HEK293 (cell line): ENCODE results near the gene GRIK4.

ENCODE experiments used
- CTCF ChIA-PET: fragments of 350-600 bp; formaldehyde crosslinking; extraction: SDS; loops from one replicate; lab custom pipeline; 2021; ENCODE audit warnings: antibody characterized with exemption; lab: Yijun Ruan, JAX
- POLR2A ChIA-PET: fragments of 300-600 bp; formaldehyde crosslinking; extraction: SDS; loops from one replicate; lab custom pipeline; 2020; ENCODE audit warnings: antibody characterized with exemption, inconsistent platforms; lab: Yijun Ruan, JAX
- H3K27ac ChIP-seq: fragments of 200-500 bp; sonication (Bioruptor generic); 2 replicates; pipeline ENCODE4 v1.5.1; 2014; ENCODE audit warnings: low read depth, low read length, control low read depth, inconsistent platforms; ENCODE audit errors: extremely low read depth
- H3K36me3 ChIP-seq, 2 experiments: fragments of 200-500 bp in 1 of 2; sonication (Bioruptor generic) in 1 of 2; 1 replicate in 1 of 2; 2 replicates in 1 of 2; pipeline ENCODE4 v1.5.1; 2014 to 2017; ENCODE audit warnings: inconsistent platforms in 2 of 2, low read length in 2 of 2; ENCODE audit not compliant: control insufficient read depth in 2 of 2, insufficient read depth in 1 of 2
- H3K4me1 ChIP-seq: fragments of 200-500 bp; sonication (Bioruptor generic); 2 replicates; pipeline ENCODE4 v1.5.1; 2014; ENCODE audit warnings: mild to moderate bottlenecking, low read length, inconsistent platforms; ENCODE audit not compliant: control insufficient read depth, insufficient read depth
- H3K4me3 ChIP-seq: 2 replicates; pipeline ENCODE4 v1.5.1; 2011; ENCODE audit warnings: low read depth, mild to moderate bottlenecking, control low read depth, low read length, moderate library complexity
- H3K9me3 ChIP-seq: fragments of 200-500 bp; sonication (Bioruptor generic); 2 replicates; pipeline ENCODE4 v1.5.1; 2014; ENCODE audit warnings: low read depth, low read length, inconsistent platforms; ENCODE audit not compliant: control insufficient read depth, insufficient read depth
- KLF7 ChIP-seq: fragments of 450-650 bp; formaldehyde crosslinking; IDR thresholded peaks from 2 replicates; pipeline ENCODE4 v1.5.1; 2016; ENCODE audit warnings: missing biosample characterization, missing genetic modification characterization, borderline replicate concordance
- OVOL3 ChIP-seq: fragments of 450-650 bp; formaldehyde crosslinking; IDR thresholded peaks from 2 replicates; pipeline ENCODE4 v1.5.1; 2016; ENCODE audit warnings: missing biosample characterization, missing genetic modification characterization
- PRDM1 ChIP-seq: fragments of 450-650 bp; formaldehyde crosslinking; IDR thresholded peaks from 2 replicates; pipeline ENCODE4; 2016; ENCODE audit warnings: missing biosample characterization, missing genetic modification characterization
- SP2 ChIP-seq: fragments of 450-650 bp; formaldehyde crosslinking; IDR thresholded peaks from 2 replicates; pipeline ENCODE4 v1.5.1; 2016; ENCODE audit warnings: missing biosample characterization, missing genetic modification characterization
- YY1 ChIP-seq: fragments of 450-650 bp; formaldehyde crosslinking; IDR thresholded peaks from 2 replicates; pipeline ENCODE4 v1.5.1; 2018; ENCODE audit warnings: missing biosample characterization, missing genetic modification characterization
- ZBTB20 ChIP-seq: fragments of 450-650 bp; formaldehyde crosslinking; IDR thresholded peaks from 2 replicates; pipeline ENCODE4 v1.5.1; 2016; ENCODE audit warnings: missing biosample characterization, missing genetic modification characterization
- ZNF140 ChIP-seq: fragments of 450-650 bp; formaldehyde crosslinking; IDR thresholded peaks from 2 replicates; pipeline ENCODE4 v1.5.1; 2016; ENCODE audit warnings: missing biosample characterization, missing genetic modification characterization
- ZNF184 ChIP-seq: fragments of 450-650 bp; IDR thresholded peaks from 2 replicates; pipeline ENCODE4 v1.5.1; 2018; ENCODE audit warnings: missing biosample characterization, mild to moderate bottlenecking, missing genetic modification characterization
- ZNF214 ChIP-seq: fragments of 450-650 bp; formaldehyde crosslinking; IDR thresholded peaks from 2 replicates; pipeline ENCODE4 v1.5.1; 2017; ENCODE audit warnings: missing biosample characterization, mild to moderate bottlenecking, missing genetic modification characterization, borderline replicate concordance
- ZNF544 ChIP-seq: fragments of 450-650 bp; formaldehyde crosslinking; IDR thresholded peaks from 2 replicates; pipeline ENCODE4 v1.5.0; 2017; ENCODE audit warnings: missing biosample characterization, missing genetic modification characterization
- ZNF555 ChIP-seq: fragments of 450-650 bp; formaldehyde crosslinking; conservative IDR thresholded peaks from 2 replicates; pipeline ENCODE4 v1.5.1; 2017; ENCODE audit warnings: missing biosample characterization, mild to moderate bottlenecking, missing genetic modification characterization, inconsistent platforms
- ZNF585B ChIP-seq: fragments of 450-650 bp; formaldehyde crosslinking; IDR thresholded peaks from 2 replicates; pipeline ENCODE4 v1.5.1; 2016; ENCODE audit warnings: missing biosample characterization, missing genetic modification characterization
- ZNF600 ChIP-seq: fragments of 450-650 bp; formaldehyde crosslinking; IDR thresholded peaks from 2 replicates; pipeline ENCODE4 v1.5.1; 2016; ENCODE audit warnings: missing biosample characterization, missing genetic modification characterization
- ZNF658 ChIP-seq: fragments of 450-650 bp; formaldehyde crosslinking; IDR thresholded peaks from 2 replicates; pipeline ENCODE4; 2016; ENCODE audit warnings: missing biosample characterization, missing genetic modification characterization
- ZXDB ChIP-seq: fragments of 450-650 bp; formaldehyde crosslinking; IDR thresholded peaks from 2 replicates; pipeline ENCODE4 v1.5.1; 2016; ENCODE audit warnings: missing biosample characterization, missing genetic modification characterization
- TF ChIP-seq, protein P1 (sequence below): fragments of 450-650 bp; formaldehyde crosslinking; IDR thresholded peaks from 2 replicates; pipeline ENCODE4 v1.5.1; 2016; ENCODE audit warnings: missing biosample characterization, missing genetic modification characterization
- TF ChIP-seq, protein P2 (sequence below): fragments of 450-650 bp; formaldehyde crosslinking; IDR thresholded peaks from 2 replicates; pipeline ENCODE4 v1.5.1; 2016; ENCODE audit warnings: missing biosample characterization, missing genetic modification characterization
- TF ChIP-seq, protein P3 (sequence below): fragments of 450-650 bp; formaldehyde crosslinking; IDR thresholded peaks from 2 replicates; pipeline ENCODE4 v1.5.1; 2017; ENCODE audit warnings: missing biosample characterization, missing genetic modification characterization
- TF ChIP-seq, protein P4 (sequence below): sonication (generic); formaldehyde crosslinking; IDR thresholded peaks from 2 replicates; pipeline ENCODE4 v1.8.1; 2022; ENCODE audit warnings: mild to moderate bottlenecking, moderate library complexity, missing genetic modification reagents

GRIK4 gene

DNA sequence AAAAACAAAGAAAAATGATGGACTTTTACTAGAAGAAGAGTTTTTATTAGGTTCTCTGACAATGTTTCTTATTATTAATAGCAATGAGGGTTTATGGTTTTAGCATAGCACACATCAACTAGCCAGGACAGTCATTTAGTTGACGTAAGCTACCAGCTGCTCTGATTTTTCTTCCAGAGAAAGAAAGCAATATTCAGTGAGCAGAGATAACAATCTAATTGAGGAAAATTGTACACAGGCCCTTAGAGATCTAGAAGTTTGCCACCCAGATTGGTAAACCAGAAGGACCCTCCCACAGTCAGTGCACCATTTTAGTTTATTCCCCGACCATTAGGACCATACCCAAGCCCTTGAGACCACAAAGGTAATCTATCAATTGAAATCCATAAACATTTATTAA is 483.6 kb downstream of the GRIK4 start:
- Histone ChIP-seq H3K4me3 (no peak overlapping the region), H3K9me3 (no peaks in the 10 kb centered on the region), H3K4me1 (no peaks in the 10 kb centered on the region), H3K27ac (no peak overlapping the region), H3K36me3 (no peaks in the 10 kb centered on the region)
- TF ChIP-seq ZNF600 = no peak
- TF ChIP-seq ZXDB (tag by site-specific recombination) = no peak
- no peak for TF ChIP-seq KLF7
- no peak for TF ChIP-seq ZNF140 (tag by site-specific recombination)
- ChIA-PET POLR2A (no interaction called here), CTCF (interaction anchor here (0.8 kb wide), 1 partner anchor 13 kb away, joined by 3 read pairs; no protein-coding TSS in a partner anchor)

DNA sequence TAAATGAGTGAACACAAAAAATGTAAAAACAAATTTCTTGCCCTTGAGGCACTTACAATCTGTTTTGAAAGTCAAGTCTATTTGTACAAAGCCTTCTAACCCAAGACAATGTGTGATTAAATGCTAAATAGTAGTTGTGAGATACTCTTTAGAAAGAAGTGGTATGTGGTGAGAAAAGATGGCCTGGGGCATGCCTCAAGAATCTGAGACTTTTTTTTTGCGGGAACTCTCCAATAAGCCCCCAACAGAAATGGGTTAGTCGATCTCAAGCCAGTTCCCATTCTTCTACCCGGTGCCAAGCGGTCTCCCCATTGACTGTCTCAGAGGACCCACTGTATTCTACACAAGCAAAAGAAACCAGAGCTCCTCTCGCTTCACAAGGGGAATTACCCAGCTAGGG is 485.4 kb downstream of the GRIK4 start:
- TF ChIP-seq, protein P1, sequence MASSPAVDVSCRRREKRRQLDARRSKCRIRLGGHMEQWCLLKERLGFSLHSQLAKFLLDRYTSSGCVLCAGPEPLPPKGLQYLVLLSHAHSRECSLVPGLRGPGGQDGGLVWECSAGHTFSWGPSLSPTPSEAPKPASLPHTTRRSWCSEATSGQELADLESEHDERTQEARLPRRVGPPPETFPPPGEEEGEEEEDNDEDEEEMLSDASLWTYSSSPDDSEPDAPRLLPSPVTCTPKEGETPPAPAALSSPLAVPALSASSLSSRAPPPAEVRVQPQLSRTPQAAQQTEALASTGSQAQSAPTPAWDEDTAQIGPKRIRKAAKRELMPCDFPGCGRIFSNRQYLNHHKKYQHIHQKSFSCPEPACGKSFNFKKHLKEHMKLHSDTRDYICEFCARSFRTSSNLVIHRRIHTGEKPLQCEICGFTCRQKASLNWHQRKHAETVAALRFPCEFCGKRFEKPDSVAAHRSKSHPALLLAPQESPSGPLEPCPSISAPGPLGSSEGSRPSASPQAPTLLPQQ (tag by site-specific recombination) = no peak
- TF ChIP-seq, protein P2, sequence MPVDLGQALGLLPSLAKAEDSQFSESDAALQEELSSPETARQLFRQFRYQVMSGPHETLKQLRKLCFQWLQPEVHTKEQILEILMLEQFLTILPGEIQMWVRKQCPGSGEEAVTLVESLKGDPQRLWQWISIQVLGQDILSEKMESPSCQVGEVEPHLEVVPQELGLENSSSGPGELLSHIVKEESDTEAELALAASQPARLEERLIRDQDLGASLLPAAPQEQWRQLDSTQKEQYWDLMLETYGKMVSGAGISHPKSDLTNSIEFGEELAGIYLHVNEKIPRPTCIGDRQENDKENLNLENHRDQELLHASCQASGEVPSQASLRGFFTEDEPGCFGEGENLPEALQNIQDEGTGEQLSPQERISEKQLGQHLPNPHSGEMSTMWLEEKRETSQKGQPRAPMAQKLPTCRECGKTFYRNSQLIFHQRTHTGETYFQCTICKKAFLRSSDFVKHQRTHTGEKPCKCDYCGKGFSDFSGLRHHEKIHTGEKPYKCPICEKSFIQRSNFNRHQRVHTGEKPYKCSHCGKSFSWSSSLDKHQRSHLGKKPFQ (tag by site-specific recombination) = no peak
- TF ChIP-seq, protein P3, sequence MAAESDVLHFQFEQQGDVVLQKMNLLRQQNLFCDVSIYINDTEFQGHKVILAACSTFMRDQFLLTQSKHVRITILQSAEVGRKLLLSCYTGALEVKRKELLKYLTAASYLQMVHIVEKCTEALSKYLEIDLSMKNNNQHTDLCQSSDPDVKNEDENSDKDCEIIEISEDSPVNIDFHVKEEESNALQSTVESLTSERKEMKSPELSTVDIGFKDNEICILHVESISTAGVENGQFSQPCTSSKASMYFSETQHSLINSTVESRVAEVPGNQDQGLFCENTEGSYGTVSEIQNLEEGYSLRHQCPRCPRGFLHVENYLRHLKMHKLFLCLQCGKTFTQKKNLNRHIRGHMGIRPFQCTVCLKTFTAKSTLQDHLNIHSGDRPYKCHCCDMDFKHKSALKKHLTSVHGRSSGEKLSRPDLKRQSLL = no peak
- no peak for TF ChIP-seq ZNF585B (tag by site-specific recombination)
- TF ChIP-seq ZNF544 (tag by site-specific recombination) = no peak
- no peak for TF ChIP-seq ZNF658 (tag by site-specific recombination)
- TF ChIP-seq OVOL3 (tag by site-specific recombination) = no peak
- TF ChIP-seq YY1 (tag by site-specific recombination) = no peak
- TF ChIP-seq ZNF214 (tag by site-specific recombination) = no peak
- no peak for TF ChIP-seq ZNF555 (tag by site-specific recombination)
- no peak for TF ChIP-seq SP2 (tag by site-specific recombination)
- no peak for TF ChIP-seq ZNF140 (tag by site-specific recombination)
- no peak for TF ChIP-seq ZNF184 (tag by site-specific recombination)
- no peak for TF ChIP-seq PRDM1 (tag by site-specific recombination)
- TF ChIP-seq, protein P4, sequence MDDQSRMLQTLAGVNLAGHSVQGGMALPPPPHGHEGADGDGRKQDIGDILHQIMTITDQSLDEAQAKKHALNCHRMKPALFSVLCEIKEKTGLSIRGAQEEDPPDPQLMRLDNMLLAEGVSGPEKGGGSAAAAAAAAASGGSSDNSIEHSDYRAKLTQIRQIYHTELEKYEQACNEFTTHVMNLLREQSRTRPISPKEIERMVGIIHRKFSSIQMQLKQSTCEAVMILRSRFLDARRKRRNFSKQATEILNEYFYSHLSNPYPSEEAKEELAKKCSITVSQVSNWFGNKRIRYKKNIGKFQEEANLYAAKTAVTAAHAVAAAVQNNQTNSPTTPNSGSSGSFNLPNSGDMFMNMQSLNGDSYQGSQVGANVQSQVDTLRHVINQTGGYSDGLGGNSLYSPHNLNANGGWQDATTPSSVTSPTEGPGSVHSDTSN = no peak
- no peak for TF ChIP-seq ZBTB20
- Histone ChIP-seq H3K4me1 (no peaks in the 10 kb centered on the region), H3K9me3 (no peaks in the 10 kb centered on the region), H3K36me3 (no peaks in the 10 kb centered on the region), H3K27ac (no peak overlapping the region), H3K4me3 (no peak overlapping the region)
- POLR2A ChIA-PET = no interaction called here
- CTCF ChIA-PET = interaction anchor here (1.7 kb wide), 1 partner anchor 198 kb away, joined by 8 read pairs; no protein-coding TSS in a partner anchor
